ENCODE results near the gene DDX39A.
A peak's percentile ranks its signal among the peaks of the same experiment; 100 is the strongest.

Gene DDX39A

DNA sequence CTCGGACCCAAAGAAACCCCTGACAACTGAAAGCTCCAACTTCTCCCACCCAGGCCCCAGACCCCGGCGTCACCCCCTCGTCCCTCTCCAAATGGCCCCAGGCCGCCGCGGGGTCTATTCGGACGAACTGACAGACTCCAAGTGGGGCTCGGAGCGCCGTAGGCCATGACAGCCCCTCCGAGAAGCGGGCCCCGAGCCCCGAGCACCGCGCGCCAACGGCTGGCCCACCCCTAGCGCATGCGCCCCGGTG is 360 bp downstream of the DDX39A start:
- TF ChIP-seq, protein P1, sequence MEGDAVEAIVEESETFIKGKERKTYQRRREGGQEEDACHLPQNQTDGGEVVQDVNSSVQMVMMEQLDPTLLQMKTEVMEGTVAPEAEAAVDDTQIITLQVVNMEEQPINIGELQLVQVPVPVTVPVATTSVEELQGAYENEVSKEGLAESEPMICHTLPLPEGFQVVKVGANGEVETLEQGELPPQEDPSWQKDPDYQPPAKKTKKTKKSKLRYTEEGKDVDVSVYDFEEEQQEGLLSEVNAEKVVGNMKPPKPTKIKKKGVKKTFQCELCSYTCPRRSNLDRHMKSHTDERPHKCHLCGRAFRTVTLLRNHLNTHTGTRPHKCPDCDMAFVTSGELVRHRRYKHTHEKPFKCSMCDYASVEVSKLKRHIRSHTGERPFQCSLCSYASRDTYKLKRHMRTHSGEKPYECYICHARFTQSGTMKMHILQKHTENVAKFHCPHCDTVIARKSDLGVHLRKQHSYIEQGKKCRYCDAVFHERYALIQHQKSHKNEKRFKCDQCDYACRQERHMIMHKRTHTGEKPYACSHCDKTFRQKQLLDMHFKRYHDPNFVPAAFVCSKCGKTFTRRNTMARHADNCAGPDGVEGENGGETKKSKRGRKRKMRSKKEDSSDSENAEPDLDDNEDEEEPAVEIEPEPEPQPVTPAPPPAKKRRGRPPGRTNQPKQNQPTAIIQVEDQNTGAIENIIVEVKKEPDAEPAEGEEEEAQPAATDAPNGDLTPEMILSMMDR (IDR thresholded peaks at IDR 0.05), result no peak
- Histone ChIP-seq H3K36me3 (no peaks in the 10 kb centered on the region), H3K4me3 (ENCODE audit: low read depth in 1 of 2, low read length in 1 of 2) (peak overlapping the region; percentile 81 to 85), H3K27ac (peak overlapping the region; percentile 92), H3K4me1 (ENCODE audit: control insufficient read depth in 1 of 2, insufficient read depth in 1 of 2, low read depth in 1 of 2, low read length in 1 of 2) (peaks cover 40 to 46% of the 10 kb centered on the region in 2 experiments), H3K27me3 (no peaks in the 10 kb centered on the region), H3K9me3 (no peaks in the 10 kb centered on the region)

DNA sequence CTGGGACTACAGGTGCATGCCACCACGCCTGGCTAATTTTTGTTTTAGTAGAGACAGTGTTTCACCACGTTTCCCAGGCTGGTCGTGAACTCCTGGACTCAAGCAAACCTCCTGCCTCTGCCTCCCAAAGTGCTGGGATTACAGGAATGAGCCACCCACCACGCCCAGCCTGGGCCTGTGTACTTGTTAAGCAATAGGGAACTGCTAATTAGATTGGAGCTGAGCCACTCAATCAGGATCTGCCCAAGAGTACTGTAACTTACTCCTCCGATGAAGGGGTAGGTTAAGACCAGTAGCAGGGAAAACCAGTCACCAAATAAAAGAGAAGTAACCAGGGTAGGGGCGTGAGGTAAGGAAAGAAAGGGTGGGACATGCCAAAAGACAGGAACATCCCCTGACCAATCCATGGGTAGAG is 2.3 kb downstream of the DDX39A start:
- Histone ChIP-seq H3K4me3 (ENCODE audit: low read depth in 1 of 2, low read length in 1 of 2) (no peak overlapping the region), H3K9me3 (no peaks in the 10 kb centered on the region), H3K4me1 (ENCODE audit: control insufficient read depth in 1 of 2, insufficient read depth in 1 of 2, low read depth in 1 of 2, low read length in 1 of 2) (peaks cover 36 to 38% of the 10 kb centered on the region in 2 experiments), H3K27me3 (no peaks in the 10 kb centered on the region), H3K27ac (peak overlapping the region; percentile 53), H3K36me3 (peaks cover 17% of the 10 kb centered on the region)
- TF ChIP-seq, protein P1 (IDR thresholded peaks at IDR 0.05), result no peak

DNA sequence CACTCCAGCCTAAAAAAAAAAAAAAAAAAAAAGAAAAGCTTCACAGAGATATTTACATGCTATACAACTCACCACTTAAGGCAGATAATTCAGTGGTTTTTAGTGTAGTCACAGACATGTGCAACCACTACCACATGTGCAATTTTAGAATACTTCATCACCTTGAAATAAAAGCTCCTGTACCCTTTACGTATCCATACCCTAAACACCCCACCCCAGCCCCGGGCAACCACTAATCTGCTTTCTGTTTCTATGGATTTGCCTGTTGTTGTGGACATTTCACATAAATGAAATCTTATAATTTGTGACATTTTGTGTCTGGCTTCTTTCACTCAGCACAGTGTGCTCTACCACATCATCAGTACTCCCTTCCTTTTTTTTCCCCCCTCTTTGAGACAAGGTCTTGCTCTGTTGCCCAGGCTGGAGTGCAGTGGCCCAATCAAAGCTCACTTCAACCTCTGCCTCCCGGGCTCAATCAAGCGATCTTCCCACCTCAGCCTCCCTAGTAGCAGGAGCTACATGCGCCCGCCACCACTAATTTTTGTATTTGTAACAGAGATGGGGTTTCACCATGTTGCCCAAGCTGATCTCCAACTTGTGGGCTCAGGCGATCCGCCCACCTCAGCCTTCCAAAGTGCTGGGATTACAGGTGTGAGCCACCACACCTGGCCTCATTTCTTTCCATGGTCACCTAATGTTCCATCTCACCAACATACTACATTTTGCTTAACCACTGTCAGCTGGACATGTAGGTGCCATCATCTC is 4.0 kb downstream of the DDX39A start:
- Histone ChIP-seq H3K4me1 (ENCODE audit: control insufficient read depth in 1 of 2, insufficient read depth in 1 of 2, low read depth in 1 of 2, low read length in 1 of 2) (peaks cover 35 to 36% of the 10 kb centered on the region in 2 experiments), H3K36me3 (peaks cover 35% of the 10 kb centered on the region), H3K27me3 (no peaks in the 10 kb centered on the region), H3K4me3 (ENCODE audit: low read depth in 1 of 2, low read length in 1 of 2) (no peak overlapping the region), H3K9me3 (no peaks in the 10 kb centered on the region), H3K27ac (no peak overlapping the region)
- TF ChIP-seq, protein P1 (IDR thresholded peaks at IDR 0.05), result no peak

DNA sequence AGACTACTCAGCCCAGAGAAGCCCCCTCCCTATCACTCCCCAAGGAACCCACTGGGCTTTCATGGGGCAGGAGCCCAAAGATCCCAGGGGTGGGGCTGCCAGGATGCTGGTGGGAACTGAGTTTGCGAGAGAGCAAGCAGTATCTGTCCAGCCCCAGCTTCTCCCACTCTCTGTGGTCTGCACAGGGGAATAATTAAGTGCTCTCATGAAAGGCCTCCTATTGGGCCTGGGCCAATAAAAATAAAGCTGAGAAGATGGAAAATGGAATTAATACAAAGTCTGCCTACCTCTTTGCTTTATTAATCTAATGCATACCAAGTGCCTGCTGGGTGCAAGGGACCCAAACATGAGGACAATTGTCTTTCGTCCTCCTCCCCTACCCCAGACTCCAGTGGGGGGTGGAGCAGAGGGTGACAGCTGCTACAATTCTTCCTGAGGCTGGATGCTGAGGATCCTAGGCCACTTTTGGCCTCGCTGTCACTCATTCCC is 5.4 kb downstream of the DDX39A start:
- H3K36me3 ChIP-seq, result peaks cover 48% of the 10 kb centered on the region
- no peak overlapping the region for H3K4me3 ChIP-seq (ENCODE audit: low read depth in 1 of 2, low read length in 1 of 2)
- H3K27me3 ChIP-seq, result no peaks in the 10 kb centered on the region
- H3K27ac ChIP-seq, result peak overlapping the region; percentile 1
- H3K4me1 ChIP-seq (ENCODE audit: control insufficient read depth in 1 of 2, insufficient read depth in 1 of 2, low read depth in 1 of 2, low read length in 1 of 2), result peaks cover 22 to 26% of the 10 kb centered on the region in 2 experiments
- H3K9me3 ChIP-seq, result no peaks in the 10 kb centered on the region
- TF ChIP-seq, protein P1 (IDR thresholded peaks at IDR 0.05), result no peak

DNA sequence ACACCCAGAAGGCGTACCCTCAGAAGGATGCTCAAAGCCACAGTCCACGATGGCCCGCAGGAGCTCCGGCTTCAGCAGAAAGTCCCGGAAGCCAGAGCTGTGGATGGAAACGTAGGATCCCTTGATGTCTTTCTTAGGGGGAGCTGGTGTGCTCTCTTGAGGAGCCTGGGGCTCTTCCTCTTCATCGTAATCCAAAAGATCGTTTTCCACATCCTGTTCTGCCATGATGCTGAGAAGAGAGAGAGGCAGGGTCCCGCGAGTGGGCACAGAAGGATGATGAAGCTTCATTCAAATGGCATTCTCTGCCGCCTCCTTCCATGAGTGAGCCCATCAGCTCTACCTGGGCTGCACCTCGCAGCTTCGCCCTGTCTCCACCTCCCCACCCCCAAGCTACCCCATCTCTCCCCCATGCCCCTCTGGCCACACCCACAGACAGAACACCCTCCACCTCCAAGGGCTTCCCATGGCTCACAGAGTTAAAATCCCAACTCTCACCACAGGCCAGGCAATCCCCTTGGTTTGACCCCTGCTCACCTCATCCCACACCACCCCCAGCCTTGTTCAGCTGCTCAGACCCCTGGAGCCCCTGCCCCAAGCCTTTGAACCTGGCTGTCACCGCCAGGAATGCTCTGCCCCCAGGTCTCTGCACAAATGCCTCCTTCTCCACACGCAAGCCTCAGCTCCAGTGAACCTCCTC is 6.0 kb downstream of the DDX39A start:
- no peaks in the 10 kb centered on the region for H3K27me3 ChIP-seq
- peaks cover 54% of the 10 kb centered on the region for H3K36me3 ChIP-seq
- TF ChIP-seq, protein P1 (IDR thresholded peaks at IDR 0.05), result no peak
- no peaks in the 10 kb centered on the region for H3K9me3 ChIP-seq
- H3K27ac ChIP-seq, result peak overlapping the region; percentile 1
- H3K4me3 ChIP-seq (ENCODE audit: low read depth in 1 of 2, low read length in 1 of 2), result no peak overlapping the region
- H3K4me1 ChIP-seq (ENCODE audit: control insufficient read depth in 1 of 2, insufficient read depth in 1 of 2, low read depth in 1 of 2, low read length in 1 of 2), result peaks cover 16 to 20% of the 10 kb centered on the region in 2 experiments
